Natural killer cell (primary cell): Measurements from ENCODE around the gene EHD4. TPM values are rescaled to one million over a fixed set of nuclear protein-coding genes. Genes with fewer than 3 reads are reported as not detected.

ENCODE experiments used
- ATAC-seq, 3 donors: fragments of 150-1000 bp in 2 of 3; fragments of 200-7000 bp in 1 of 3; cut with Tn5 transposase; 1 replicate in 1 of 3; 2 replicates in 2 of 3; pipeline ENCODE4 v1.10.0; 2021; ENCODE audit warnings: mild to moderate bottlenecking in 2 of 3, moderate library complexity in 2 of 3
- DNase-seq, 2 donors: peaks; one replicate each; pipeline versions ENCODE4 v3.0.0 to v3.0.0-alpha.2; 2013 to 2021; ENCODE audit warnings: mixed read lengths in 1 of 2
- H3K27ac ChIP-seq: one replicate; pipeline ENCODE4 v1.5.1; 2013; ENCODE audit warnings: mild to moderate bottlenecking, low read length
- H3K27me3 ChIP-seq: one replicate; pipeline ENCODE4 v1.6.1; 2013; ENCODE audit warnings: low read length; ENCODE audit not compliant: control insufficient read depth, insufficient read depth
- H3K36me3 ChIP-seq: one replicate; pipeline ENCODE4 v1.6.1; 2013; ENCODE audit warnings: low read length; ENCODE audit not compliant: control insufficient read depth, insufficient read depth
- H3K4me1 ChIP-seq: one replicate; pipeline ENCODE4 v1.6.1; 2013; ENCODE audit warnings: low read length; ENCODE audit not compliant: control insufficient read depth, insufficient read depth
- H3K4me3 ChIP-seq: one replicate; pipeline ENCODE4 v1.5.1; 2013; ENCODE audit warnings: low read length
- H3K9me3 ChIP-seq: one replicate; pipeline ENCODE4 v1.6.1; 2013; ENCODE audit warnings: low read length; ENCODE audit not compliant: control insufficient read depth, insufficient read depth
- H3K27ac Mint-ChIP-seq, 2 donors: one replicate each; pipeline ENCODE4 v1.8.0; 2022; ENCODE audit warnings: mild to moderate bottlenecking in 2 of 2, mixed read lengths in 2 of 2, moderate library complexity in 1 of 2
- H3K27me3 Mint-ChIP-seq, 2 donors: one replicate each; pipeline ENCODE4 v1.8.0; 2022; ENCODE audit warnings: low read depth in 2 of 2, mixed read lengths in 2 of 2
- H3K36me3 Mint-ChIP-seq: one replicate; pipeline ENCODE4 v1.8.0; 2022; ENCODE audit warnings: mixed read lengths
- H3K4me1 Mint-ChIP-seq, 2 donors: one replicate each; pipeline ENCODE4 v1.8.0; 2022; ENCODE audit warnings: mixed read lengths in 2 of 2
- H3K4me3 Mint-ChIP-seq: one replicate; pipeline ENCODE4 v1.8.0; 2022; ENCODE audit warnings: mild to moderate bottlenecking, moderate library complexity, mixed read lengths
- H3K9me3 Mint-ChIP-seq, 2 donors: one replicate each; pipeline ENCODE4 v1.8.0; 2022; ENCODE audit warnings: mixed read lengths in 2 of 2
- CTCF ChIP-seq: fragments of 200-600 bp; IDR thresholded peaks from one replicate; pipeline ENCODE4 v1.8.0; 2022; ENCODE audit warnings: antibody characterized with exemption
- WGBS: methylation state at CpG from one replicate; pipeline ENCODE4 v1.1.7; 2013; ENCODE audit warnings: missing lambda C conversion rate; ENCODE audit not compliant: insufficient coverage; 5-methylcytosine and 5-hydroxymethylcytosine counted together
- intact Hi-C: fragments of 100-400 bp; cut with micrococcal nuclease; formaldehyde crosslinking; loops from one replicate; pipeline ENCODE4 v1.14.2; 2022
- total RNA-seq, 4 donors: library from RNA; stranded (reverse); fragments of 120-200 nt in 1 of 4; gene quantifications; one replicate each; pipeline versions ENCODE4 v1.2.3 to v1.2.4, GENCODE V29; 2013 to 2022

EHD4 gene
- total RNA-seq, 3 donors from 2014 or later (not counting 1 experiment from before 2014, with no cell fraction given): 28.4 to 34.6 (median 31.7) TPM

DNA sequence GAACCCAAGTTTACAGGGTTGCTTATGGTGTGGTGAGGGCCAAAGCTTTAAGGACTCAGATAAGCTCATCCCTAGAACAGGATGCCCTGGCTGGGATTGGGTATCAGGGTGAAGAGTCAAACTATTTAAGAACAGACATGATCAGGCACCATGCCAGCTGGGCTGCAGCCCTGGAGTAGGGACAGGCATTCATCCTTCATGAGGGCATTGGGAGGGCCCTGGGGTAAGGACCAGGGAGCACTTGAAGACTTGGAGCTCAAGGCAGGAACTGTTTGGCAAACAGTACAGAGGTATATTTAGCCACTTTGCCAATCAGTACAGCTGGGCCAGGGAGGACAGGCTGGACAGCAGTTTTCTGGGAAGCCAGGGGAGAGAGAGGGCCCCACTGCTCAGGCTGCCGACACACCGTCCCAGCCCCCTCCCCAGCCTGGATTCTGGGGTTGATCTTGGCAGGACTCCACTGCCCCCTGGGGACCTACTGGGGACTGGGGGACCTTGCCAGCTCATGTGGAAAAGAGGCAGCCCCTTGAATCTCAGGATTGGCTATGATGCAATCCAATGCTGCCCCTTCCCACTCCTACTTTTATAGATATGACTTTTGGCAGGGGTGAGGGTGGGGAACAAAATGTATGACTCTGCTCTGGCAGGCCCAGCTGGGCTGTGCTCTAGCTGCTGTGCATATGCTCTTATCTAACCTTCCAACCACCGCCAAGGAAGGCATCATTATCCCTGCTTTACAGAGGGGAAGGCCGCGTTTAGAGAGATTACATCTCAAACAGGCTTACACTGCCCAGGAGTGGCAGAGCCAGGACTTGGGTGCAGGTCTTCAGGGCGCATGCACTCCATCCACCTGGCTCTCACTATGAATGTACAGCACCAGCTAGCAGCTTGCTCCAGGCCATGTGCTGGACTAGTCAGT is 46.2 kb upstream of the EHD4 start:
- no peaks in the 10 kb centered on the region for H3K27me3 ChIP-seq
- intact Hi-C loops: no loop called here
- Mint-ChIP-seq H3K36me3 (no peaks in the 10 kb centered on the region), H3K4me3 (no peak overlapping the region), H3K27ac (no peak overlapping the region), H3K9me3 (no peaks in the 10 kb centered on the region), H3K27me3 (peaks cover 0 to 3% of the 10 kb centered on the region in 2 donors), H3K4me1 (no peaks in the 10 kb centered on the region)
- ATAC-seq (no peak), DNase-seq (no peak)
- no peaks in the 10 kb centered on the region for H3K9me3 ChIP-seq
- no peak for TF ChIP-seq CTCF
- no peaks in the 10 kb centered on the region for H3K36me3 ChIP-seq
- no peak overlapping the region for H3K4me3 ChIP-seq
- 77% methylated on average over 6 of the region's 6 CpGs for WGBS
- no peaks in the 10 kb centered on the region for H3K4me1 ChIP-seq
- H3K27ac ChIP-seq: no peak overlapping the region

DNA sequence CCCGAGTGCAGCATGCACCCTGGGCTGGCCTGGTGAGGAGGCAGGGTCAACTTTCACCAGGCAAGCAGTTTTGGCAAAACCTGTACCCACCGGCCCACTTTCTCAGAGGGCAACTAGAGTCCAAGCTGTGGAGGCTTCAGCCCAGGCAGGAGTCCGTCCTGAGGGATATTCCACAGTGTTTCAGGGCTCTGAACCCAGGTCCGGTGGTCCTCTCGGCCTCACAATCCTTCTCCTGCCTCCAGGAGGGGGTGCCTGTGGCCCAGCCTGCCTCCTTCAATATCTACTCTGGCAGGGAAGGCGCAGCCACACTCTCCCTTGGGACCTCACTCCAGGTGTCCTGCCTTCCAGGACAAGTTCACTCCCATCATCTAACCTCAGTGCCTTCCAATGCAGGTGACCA is 44.6 kb upstream of the EHD4 start:
- Mint-ChIP-seq H3K9me3 (no peaks in the 10 kb centered on the region), H3K27me3 (peaks cover 0 to 3% of the 10 kb centered on the region in 2 donors), H3K4me1 (no peaks in the 10 kb centered on the region), H3K4me3 (no peak overlapping the region), H3K27ac (no peak overlapping the region), H3K36me3 (no peaks in the 10 kb centered on the region)
- Histone ChIP-seq H3K9me3 (no peaks in the 10 kb centered on the region), H3K27me3 (no peaks in the 10 kb centered on the region), H3K4me1 (no peaks in the 10 kb centered on the region), H3K36me3 (no peaks in the 10 kb centered on the region), H3K27ac (no peak overlapping the region), H3K4me3 (no peak overlapping the region)
- WGBS: 79% methylated on average over 6 of the region's 6 CpGs
- intact Hi-C loops: no loop called here
- TF ChIP-seq CTCF: no peak
- ATAC-seq (no peak), DNase-seq (no peak)

DNA sequence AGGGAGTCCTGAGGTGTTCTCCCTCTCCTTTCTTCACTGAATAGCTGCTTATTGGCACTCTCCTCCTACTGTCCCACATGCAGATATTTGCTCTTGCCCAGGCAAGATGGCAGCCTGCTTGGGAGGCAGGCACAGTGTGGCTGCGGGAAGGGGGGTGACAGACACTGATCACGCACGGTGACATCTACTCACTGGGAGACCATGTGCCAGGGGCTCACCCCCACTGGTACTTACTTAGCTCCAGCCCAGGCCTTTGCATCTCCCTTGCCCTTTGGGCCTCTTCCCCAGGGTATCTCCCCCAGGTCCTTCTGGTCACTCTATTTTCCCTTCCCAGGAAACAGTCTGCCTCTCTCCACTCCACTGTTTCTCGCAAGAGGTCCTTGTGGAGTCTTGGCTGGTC is 42.0 kb upstream of the EHD4 start:
- Mint-ChIP-seq H3K27ac (no peak overlapping the region), H3K36me3 (no peaks in the 10 kb centered on the region), H3K27me3 (peaks cover 6 to 9% of the 10 kb centered on the region in 2 donors), H3K9me3 (no peaks in the 10 kb centered on the region), H3K4me3 (no peak overlapping the region), H3K4me1 (no peaks in the 10 kb centered on the region)
- Histone ChIP-seq H3K36me3 (no peaks in the 10 kb centered on the region), H3K4me1 (no peaks in the 10 kb centered on the region), H3K27ac (no peak overlapping the region), H3K27me3 (no peaks in the 10 kb centered on the region), H3K9me3 (no peaks in the 10 kb centered on the region), H3K4me3 (no peak overlapping the region)
- DNase-seq: no peak
- ATAC-seq: no peak
- WGBS: 96% methylated on average over 4 of the region's 4 CpGs
- no peak for TF ChIP-seq CTCF
- intact Hi-C loops: no loop called here
